GOT3 (cell line): ENCODE measurements around the gene MAPK4.

Experiments
- DNase-seq: peaks from one replicate; lab custom pipeline; 2025; ENCODE audit warnings: mixed read lengths; lab: John Stamatoyannopoulos, UW

The MAPK4 gene

GRCh38 chr18:50623694-50624352 lies 63.9 kb downstream of the MAPK4 start:
- no peak for DNase-seq

DNA sequence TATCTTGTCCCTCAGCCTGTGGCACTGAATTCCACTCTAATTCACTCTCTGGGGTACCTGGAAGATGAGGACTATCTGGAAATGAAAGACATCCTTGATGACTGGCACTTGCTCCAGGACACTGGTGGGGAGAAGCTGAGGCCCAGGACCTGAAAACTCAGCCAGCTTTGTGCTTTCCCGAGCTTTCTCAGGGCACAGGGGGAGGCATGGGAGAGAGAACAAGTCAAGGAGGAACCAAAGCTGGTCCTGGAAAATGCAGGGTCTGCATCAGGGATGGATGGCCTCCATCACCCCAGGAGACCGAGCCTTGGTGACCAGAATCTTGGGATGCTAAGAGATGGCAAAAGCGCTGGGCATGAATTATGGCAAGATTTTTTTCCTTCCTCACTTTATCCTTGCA lies 65.1 kb downstream of the MAPK4 start:
- DNase-seq: no peak

DNA sequence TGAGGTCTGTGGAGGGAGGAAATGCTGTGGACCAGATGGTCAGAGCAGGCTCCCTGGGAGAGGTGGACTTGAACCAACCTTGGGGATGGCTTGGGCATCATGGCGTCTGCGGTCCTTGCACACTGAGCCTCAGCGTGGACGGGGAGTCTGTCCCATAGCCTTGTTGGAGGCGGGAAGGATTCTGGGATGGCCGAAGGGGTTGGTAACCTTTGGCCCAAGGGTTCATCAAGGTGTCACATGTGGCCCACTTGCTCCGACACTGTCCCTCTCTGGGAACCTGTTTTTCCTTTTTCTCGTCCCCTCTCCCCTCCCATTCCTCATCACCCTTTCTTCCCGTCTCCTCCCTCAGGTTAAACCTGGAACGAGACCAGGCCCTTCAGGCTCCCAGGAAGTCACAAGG lies 66.4 kb downstream of the MAPK4 start:
- no peak for DNase-seq

GRCh38 chr18:50627594-50628532 lies 68.0 kb downstream of the MAPK4 start:
- no peak for DNase-seq

GRCh38 chr18:50628533-50628905 lies 68.6 kb downstream of the MAPK4 start:
- no peak for DNase-seq

GRCh38 chr18:50629148-50629631 lies 69.3 kb downstream of the MAPK4 start:
- DNase-seq: no peak

- DNase-seq: no peak
Observed at GRCh38 chr18:50630895-50631294, 71.0 kb downstream of the MAPK4 start.

DNA sequence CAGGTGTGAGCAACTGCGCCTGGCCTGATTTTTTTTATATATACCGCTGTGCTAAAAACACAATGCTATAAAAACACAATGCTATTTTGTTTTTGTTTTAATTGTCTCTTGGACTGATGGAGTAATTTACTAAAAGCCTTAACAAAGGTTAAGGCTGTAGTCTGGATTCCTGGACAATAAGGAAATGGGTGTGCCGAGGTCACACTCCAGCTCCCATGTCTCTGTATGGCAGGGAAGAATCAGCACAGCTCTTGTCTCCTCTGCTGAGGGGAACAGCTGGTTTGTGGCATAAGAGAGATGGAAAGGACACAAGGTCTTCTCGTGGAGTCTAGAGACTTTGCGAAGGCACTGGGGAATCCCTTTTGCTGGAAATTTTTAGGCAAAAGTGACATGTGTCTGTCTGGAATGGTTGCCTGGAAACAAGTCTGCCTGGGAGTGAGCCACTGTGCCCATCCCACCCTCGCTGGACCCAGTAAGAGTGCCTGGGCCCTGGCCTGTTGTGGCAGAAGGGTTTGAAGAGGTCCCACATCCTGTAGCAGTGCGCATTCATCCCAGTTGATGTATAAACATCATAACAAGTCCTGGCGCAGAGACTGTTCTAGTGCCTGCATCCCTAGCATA lies 73.1 kb downstream of the MAPK4 start:
- no peak for DNase-seq

DNA sequence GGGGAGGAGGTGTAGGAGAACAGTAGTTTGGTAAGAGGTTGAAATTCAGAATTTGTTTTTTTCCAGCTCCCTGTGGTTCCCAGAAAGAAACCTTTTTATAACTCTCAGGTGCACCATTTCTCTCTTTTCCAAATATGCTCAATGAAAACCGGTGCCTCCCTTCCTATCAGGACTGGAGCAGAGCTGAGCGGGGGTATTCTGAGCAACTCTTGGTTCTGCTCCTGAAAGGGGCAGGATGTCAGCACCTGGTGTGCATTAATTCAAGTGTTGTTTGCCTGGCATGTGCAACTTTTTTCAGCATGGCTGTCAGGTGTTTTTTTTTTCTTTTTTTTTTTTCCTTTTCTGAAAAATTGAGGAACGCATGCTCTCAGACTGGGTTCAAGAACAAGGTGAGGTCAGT lies 74.1 kb downstream of the MAPK4 start:
- DNase-seq: no peak

GRCh38 chr18:50636366-50637057 lies 76.6 kb downstream of the MAPK4 start:
- DNase-seq: no peak

DNA sequence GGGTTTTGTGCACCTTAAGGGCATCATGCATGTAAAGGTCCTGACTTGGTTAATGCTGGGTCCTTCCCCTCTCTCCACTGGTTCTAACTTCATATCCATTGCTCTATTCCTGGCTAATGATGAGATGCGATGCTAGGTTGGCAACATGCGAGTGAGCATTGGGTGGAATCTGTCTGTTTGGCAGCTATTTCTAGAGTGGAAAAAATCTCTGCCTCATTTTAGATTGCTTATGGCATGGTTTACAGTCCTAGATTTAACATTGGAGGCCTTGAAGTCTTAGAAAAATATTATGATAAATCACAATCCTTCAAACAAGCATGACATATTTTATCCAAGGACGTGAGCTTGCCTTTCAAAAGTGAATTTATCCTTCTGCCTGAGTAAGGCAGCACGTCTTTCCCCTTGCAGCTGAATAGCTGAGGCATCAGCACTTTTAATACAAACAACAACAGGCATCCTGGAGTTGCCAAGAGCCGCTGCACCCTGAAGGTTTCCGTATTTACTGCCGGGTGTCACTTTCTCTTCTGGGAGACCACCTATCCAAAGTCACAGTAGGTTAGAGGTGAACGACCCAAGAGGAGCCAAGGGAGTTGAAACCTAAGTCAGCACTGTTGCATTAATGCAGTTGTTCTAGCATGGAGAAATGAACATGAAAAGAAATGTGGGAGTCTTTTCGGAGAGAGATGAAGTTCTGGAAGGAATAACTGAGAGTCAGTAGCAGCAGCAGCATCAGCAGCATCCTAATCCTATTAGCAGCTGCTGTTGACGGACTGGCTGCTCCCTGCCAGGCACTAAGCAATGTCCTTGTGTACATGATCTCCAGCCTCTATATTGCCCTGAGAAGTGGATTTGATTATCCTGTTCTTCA lies 78.4 kb downstream of the MAPK4 start:
- DNase-seq: no peak

DNA sequence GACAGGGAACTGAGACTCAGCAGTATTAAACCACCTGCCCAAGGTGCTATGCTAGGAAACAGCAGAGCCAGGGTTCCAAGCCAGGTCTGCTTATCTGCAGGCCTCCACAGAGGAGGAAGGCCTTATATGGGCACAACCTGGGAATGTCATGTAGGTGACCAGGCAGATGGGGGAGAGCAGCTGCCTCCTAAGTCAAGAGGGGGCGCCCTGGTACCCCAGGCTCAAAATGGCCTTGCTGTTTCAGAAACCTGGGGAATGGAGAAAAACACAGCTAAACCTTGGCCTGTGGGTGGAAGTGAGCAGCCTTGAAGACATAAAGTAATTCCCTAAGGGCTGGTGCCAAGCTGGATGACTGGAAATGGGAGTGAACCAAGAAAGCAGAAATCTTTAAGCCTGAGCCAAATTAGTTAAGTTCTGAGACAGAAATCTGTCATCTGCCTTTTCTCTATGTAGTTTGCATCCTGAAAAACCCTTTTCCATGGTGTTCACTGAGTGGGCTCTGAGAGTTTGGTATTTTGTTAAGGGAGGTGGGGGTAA lies 79.1 kb downstream of the MAPK4 start:
- DNase-seq: no peak

- DNase-seq: no peak
Observed at GRCh38 chr18:50639711-50640110, 79.8 kb downstream of the MAPK4 start.

GRCh38 chr18:50642439-50642838 lies 82.6 kb downstream of the MAPK4 start:
- no peak for DNase-seq

- DNase-seq: no peak
Observed at GRCh38 chr18:50644146-50644545, 84.3 kb downstream of the MAPK4 start.

- no peak for DNase-seq
Observed at GRCh38 chr18:50644807-50645206, 84.9 kb downstream of the MAPK4 start.

DNA sequence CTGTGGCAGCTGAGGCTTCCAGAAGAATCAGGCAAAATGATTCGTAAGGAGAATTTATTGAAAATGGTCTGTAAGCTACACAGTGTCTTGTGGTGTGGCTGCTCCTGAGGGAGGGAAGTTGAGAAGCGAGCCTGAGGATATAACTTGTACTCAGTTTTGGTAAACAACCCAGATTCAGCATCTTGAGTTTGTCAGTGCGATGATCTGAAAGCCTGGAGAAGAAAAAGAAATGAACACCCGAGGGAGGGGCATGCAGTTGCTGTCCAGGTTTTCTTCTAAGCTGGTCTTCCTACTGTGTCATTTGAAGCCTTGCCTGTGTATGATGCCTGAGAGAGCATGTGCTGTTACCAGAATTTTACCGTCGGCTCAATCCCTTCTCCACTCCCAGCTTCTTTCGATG lies 87.3 kb downstream of the MAPK4 start:
- DNase-seq: no peak

GRCh38 chr18:50647792-50648191 lies 87.9 kb downstream of the MAPK4 start:
- DNase-seq: no peak

DNA sequence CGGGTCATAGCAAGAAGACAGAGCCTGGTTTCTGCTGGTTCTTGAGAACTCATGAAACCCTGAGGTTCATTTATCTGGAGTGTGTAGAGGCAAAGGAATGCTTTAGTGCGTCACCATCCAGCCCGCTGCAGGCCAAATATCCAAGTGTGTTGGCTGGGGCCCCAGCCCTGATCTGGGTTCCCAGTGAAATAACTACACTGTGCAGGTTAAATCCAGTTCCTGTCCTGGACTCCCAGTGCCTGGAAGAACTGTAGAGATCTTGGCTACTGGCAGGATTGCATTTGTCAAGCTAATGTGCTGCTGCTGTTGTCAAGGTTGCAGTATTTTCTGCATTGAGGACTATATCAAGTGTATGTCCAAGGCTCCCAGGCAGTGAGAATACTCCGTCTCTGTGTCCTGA lies 89.9 kb downstream of the MAPK4 start:
- no peak for DNase-seq

GRCh38 chr18:50651334-50651733 lies 91.4 kb downstream of the MAPK4 start:
- no peak for DNase-seq
